ENCODE measurements around the gene CSN2. TPM values are rescaled to one million over a fixed set of nuclear protein-coding genes. Genes with fewer than 3 reads are reported as not detected.

CSN2 gene
- total RNA-seq: not detected
- not detected for polyA plus RNA-seq

GRCh38 chr4:69965628-69966027 lies at the start of gene CSN2:
CSN2 (minus strand) TSS chr4:69965728; CDS start chr4:69960995, 4,733 bp downstream.
- DNase-seq (no peak), FAIRE-seq (no peak), ATAC-seq (no peak)
- WGBS, 2 donors: 72 to 86% methylated on average over 2 of the region's 2 CpGs
- Histone ChIP-seq H3K4me1 (no peaks in the 10 kb centered on the region), H3K27ac (no peak within 1 kb of the TSS), H3K27me3 (no peaks in the 10 kb centered on the region), H3K36me3 (no peaks in the 10 kb centered on the region), H3K4me3 (no peak within 1 kb of the TSS), H3K9me3 (no peaks in the 10 kb centered on the region)
- intact Hi-C loops (cut with DNase I): no loop called here
- TF ChIP-seq, protein P1, sequence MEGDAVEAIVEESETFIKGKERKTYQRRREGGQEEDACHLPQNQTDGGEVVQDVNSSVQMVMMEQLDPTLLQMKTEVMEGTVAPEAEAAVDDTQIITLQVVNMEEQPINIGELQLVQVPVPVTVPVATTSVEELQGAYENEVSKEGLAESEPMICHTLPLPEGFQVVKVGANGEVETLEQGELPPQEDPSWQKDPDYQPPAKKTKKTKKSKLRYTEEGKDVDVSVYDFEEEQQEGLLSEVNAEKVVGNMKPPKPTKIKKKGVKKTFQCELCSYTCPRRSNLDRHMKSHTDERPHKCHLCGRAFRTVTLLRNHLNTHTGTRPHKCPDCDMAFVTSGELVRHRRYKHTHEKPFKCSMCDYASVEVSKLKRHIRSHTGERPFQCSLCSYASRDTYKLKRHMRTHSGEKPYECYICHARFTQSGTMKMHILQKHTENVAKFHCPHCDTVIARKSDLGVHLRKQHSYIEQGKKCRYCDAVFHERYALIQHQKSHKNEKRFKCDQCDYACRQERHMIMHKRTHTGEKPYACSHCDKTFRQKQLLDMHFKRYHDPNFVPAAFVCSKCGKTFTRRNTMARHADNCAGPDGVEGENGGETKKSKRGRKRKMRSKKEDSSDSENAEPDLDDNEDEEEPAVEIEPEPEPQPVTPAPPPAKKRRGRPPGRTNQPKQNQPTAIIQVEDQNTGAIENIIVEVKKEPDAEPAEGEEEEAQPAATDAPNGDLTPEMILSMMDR (IDR thresholded peaks at IDR 0.05): no peak

DNA sequence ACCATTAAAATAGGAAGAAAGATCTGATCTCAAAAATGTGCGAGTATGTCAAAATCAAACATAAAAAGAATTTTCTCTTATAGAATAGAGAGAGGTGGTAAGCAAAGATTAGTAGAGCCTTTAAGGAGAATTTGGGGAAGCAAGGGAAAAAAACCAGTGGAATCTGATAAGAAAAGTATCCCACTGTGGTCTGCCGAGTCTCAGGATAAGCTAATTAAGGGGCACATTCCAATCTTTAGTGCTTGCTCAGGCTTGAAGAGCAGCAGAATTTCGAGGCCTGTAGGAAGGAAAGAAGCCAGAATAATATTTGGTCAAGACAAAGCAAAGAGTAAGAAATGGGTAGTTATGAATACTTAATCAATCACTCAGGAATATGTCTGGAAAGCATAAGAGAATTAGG lies 43.2 kb upstream of the CSN2 start:
- Histone ChIP-seq H3K27ac (no peak overlapping the region), H3K27me3 (no peaks in the 10 kb centered on the region), H3K36me3 (no peaks in the 10 kb centered on the region), H3K9me3 (no peaks in the 10 kb centered on the region), H3K4me1 (no peaks in the 10 kb centered on the region), H3K4me3 (no peak overlapping the region)
- ATAC-seq: no peak
- 54 to 63% methylated on average over 3 of the region's 3 CpGs for WGBS, 2 donors
- intact Hi-C loops (cut with DNase I): no loop called here
- TF ChIP-seq, protein P1 (IDR thresholded peaks at IDR 0.05): no peak
- no peak for FAIRE-seq
- no peak for DNase-seq

- FAIRE-seq (no peak), ATAC-seq (no peak), DNase-seq (no peak)
- Histone ChIP-seq H3K27ac (no peak overlapping the region), H3K9me3 (no peaks in the 10 kb centered on the region), H3K4me3 (no peak overlapping the region), H3K4me1 (no peaks in the 10 kb centered on the region), H3K27me3 (no peaks in the 10 kb centered on the region), H3K36me3 (no peaks in the 10 kb centered on the region)
- TF ChIP-seq, protein P1 (IDR thresholded peaks at IDR 0.05): no peak
- intact Hi-C loops (cut with DNase I): no loop called here
These were observed 37.0 kb upstream of the CSN2 start for GRCh38 chr4:70002507-70002906.

DNA sequence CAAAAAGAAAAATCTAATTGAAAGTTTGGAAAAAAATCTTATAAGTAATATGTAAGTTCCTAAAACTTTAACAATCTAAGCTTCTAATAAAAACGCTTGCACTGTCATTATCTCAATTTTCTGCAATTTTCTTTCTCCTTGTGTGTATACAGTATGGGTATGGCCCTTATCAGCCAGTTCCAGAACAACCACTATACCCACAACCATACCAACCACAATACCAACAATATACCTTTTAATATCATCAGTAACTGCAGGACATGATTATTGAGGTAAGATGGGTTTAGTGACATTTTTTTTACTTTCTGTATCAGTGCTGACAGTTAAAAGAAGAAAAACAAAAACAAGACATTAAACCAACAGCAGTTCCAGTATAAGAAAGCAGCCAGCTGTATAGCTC lies 35.2 kb upstream of the CSN2 start:
- no peaks in the 10 kb centered on the region for H3K9me3 ChIP-seq
- TF ChIP-seq, protein P1 (IDR thresholded peaks at IDR 0.05): no peak
- intact Hi-C loops (cut with DNase I): no loop called here
- ATAC-seq (no peak), FAIRE-seq (no peak), DNase-seq (no peak)
- no peaks in the 10 kb centered on the region for H3K4me1 ChIP-seq
- 67 to 89% methylated on average over 1 of the region's 1 CpG for WGBS, 2 donors
- H3K27ac ChIP-seq: no peak overlapping the region
- H3K27me3 ChIP-seq: no peaks in the 10 kb centered on the region
- no peak overlapping the region for H3K4me3 ChIP-seq
- no peaks in the 10 kb centered on the region for H3K36me3 ChIP-seq

GRCh38 chr4:69999420-69999819 lies 33.9 kb upstream of the CSN2 start:
- 90 to 92% methylated on average over 3 of the region's 3 CpGs for WGBS, 2 donors

More at GRCh38 chr4:69999420-69999819, 33.9 kb upstream of the CSN2 start:
- DNase-seq (no peak), ATAC-seq (no peak), FAIRE-seq (no peak)
- TF ChIP-seq, protein P1 (IDR thresholded peaks at IDR 0.05): no peak
- Histone ChIP-seq H3K27me3 (no peaks in the 10 kb centered on the region), H3K36me3 (no peaks in the 10 kb centered on the region), H3K4me3 (no peak overlapping the region), H3K27ac (no peak overlapping the region), H3K9me3 (no peaks in the 10 kb centered on the region), H3K4me1 (no peaks in the 10 kb centered on the region)
- intact Hi-C loops (cut with DNase I): no loop called here

Data from pancreas (tissue), 10 donors.